NCI-H774 (cell line): ENCODE data around the gene OTOL1.

Experiments
- DNase-seq: peaks from one replicate; lab custom pipeline; 2025; lab: John Stamatoyannopoulos, UW

The OTOL1 gene

DNA sequence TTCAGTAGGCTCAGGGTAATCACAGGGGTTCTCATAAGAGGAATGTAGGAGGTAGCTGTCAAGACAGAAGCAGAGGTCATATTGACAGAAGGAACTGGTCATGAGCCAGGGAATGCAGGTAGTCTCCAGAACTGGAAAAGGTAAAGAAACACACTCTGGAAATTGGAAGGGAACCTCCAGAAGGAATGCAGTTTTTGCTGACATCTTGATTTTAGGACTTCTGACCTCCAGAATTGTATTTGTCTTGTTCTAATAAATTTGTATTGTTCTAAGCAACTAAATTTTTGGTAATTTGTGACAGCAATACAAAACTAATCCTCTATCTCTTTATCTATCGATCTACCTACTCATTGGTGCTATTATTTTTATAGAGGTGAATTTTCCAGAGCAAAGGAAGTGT is 49.2 kb downstream of the OTOL1 start:
- no peak for DNase-seq

DNA sequence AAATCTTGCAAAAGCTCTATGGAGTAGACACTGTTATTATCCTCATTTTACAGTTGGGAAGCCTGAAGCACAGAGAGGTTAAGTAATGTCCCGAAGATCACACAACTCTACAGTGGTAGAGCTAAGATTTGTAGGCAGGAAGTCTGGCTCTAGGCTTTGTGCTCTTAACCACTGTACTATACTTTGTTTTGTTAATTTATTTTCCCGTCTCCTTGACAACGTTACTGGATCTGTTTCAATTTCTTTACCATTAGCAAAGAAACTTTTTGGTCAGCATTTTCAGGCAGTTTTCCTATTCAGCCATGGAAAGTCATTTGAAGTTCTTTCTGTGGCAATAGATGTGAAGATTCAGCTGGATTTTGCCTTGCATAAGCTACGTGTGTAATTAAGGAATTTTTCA is 51.7 kb downstream of the OTOL1 start:
- no peak for DNase-seq

- no peak for DNase-seq
These were observed 52.7 kb downstream of the OTOL1 start for GRCh38 chr3:161549261-161549660.

DNA sequence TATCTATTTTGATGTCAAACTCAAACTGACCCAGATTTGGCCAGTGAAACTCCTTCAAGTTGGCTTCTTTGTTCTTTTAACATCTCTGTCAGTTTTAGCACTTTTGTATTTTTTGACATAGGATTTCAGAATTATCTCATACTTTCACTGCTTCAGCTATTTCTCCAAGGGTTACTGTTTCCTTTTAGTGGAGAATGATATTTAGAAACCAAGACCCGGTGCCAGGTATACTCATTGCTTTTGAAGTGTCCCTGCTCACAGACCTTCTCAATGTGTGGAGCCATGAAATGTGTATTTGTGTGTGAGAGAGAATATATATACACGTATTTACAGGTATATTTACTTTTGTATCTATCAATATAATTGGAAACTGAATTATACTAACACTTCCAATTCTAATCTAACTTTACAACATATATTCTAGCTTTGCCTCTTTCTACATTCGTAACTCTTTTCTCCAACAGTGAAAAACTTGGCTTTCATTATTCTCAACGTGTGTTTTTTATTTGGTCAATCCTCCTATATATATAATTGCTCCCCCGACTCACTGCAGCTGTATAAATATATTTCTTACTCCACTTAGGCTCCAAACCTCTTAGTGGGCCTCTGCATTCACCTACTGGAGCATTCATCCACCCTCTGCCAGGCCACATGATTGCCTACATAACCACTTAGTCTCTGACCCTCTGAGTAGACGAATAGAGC is 54.0 kb downstream of the OTOL1 start:
- DNase-seq = peak; percentile 36

- DNase-seq = no peak
These were observed 55.1 kb downstream of the OTOL1 start for GRCh38 chr3:161551697-161552096.

GRCh38 chr3:161552984-161553560 is 56.5 kb downstream of the OTOL1 start:
- DNase-seq = no peak
